ENCODE measurements around the gene HIC2.
"Not testable (repeated sequence)": the region's sequence is repeated elsewhere in the genome, so short reads cannot be mapped to it uniquely, and the experiment has no call there.

Gene HIC2

DNA sequence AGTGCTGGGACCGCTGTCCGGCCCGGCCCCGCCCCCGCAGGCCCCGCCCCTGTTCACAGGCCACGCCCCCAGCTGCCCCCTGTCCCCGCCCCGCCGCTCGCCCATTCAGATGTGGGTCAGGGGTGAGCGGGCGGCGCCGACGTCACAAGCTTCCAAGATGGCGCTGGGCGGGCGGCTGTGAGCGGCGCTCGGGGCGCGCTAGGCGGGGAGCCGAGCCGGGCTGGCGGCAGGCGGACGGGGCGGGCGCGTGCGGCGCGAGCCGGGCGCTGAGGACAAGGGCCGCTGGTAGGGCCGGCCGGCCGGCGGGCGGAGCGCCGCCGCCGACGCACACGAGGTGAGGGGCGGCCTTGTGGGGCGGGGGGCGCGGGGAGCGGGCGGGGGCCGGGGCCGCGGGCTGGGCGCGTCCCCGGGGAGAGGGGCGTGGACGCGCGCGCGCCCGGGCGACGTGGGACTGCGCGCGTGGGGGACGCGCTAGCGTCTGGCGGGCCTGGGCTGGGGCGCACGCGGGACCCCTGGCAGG is at the start of gene HIC2:
Gene HIC2 (plus strand): TSS at position 145 of the 520 bp plus-strand sequence. CDS start 25,461 bp downstream, outside the sequence.
- DNase-seq: not testable (repeated sequence)

DNA sequence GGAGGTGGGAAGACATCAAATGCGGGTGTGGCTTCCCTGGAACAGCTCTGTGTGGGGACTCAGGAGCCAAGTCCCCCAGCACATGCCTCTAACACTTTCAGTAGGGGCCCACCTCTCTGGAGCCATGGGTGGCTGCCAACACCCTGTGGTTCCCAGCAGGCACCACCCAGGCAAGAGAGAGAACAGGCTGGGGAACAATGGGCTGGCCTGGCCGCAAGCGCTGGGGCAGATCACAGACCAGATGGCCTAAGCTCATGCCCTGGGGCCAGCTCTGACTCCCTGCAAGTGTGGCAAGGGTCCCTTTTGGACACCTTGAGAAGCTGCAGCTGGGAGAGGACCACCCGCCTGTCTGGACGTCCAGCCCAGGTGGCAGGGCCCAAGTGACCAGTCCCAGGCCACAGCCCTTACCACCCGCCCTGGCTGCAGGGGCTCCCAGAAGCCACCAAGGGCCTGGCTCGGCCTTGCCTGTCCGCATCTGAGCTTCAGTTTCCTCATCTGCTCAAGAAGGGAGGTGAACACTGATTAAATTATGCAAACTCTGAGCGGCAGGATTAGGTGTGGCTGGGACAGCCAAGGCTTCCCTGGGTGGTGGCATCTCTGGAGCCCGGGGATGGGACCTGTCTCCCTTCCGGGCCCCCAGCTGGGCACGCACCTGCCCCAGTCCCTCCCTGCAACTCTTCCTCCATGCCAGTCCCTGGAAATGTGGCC is 48.4 kb upstream of the HIC2 start:
- DNase-seq: not testable (repeated sequence)

- DNase-seq: not testable (repeated sequence)
Measured at GRCh38 chr22:21375880-21376279, 41.3 kb upstream of the HIC2 start.

- DNase-seq: not testable (repeated sequence)
Measured at GRCh38 chr22:21383701-21384467, 33.3 kb upstream of the HIC2 start, which contains the start of gene RIMBP3B. Gene RIMBP3B (plus strand): TSS chr22:21383751. CDS start chr22:21383859, 108 bp downstream.

GRCh38 chr22:21384468-21385357 is 32.5 kb upstream of the HIC2 start:
- DNase-seq: not testable (repeated sequence)

- not testable (repeated sequence) for DNase-seq
Measured at GRCh38 chr22:21389480-21389879, 27.7 kb upstream of the HIC2 start.

GRCh38 chr22:21390013-21390412 is 27.2 kb upstream of the HIC2 start:
- DNase-seq: not testable (repeated sequence)

DNA sequence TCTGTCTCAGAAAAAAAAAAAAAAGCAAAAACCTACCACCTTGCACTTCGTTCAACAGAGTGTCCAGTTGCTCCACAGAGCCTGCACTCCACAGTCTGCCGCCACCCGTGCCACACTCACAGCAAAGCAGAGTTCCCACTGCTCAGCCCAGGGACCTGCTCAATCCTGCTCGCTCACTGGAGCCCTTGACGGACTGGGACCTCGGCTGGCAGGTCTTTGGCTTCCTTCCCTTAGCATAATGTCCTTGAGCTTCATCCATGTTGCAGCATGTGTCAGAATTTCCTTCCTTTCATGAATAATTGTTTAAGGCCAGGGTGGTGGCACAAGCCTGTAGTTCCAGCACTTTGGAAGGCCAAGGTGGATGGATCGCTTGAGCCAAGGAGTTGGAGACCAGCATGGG is 22.6 kb upstream of the HIC2 start:
- not testable (repeated sequence) for DNase-seq

DNA sequence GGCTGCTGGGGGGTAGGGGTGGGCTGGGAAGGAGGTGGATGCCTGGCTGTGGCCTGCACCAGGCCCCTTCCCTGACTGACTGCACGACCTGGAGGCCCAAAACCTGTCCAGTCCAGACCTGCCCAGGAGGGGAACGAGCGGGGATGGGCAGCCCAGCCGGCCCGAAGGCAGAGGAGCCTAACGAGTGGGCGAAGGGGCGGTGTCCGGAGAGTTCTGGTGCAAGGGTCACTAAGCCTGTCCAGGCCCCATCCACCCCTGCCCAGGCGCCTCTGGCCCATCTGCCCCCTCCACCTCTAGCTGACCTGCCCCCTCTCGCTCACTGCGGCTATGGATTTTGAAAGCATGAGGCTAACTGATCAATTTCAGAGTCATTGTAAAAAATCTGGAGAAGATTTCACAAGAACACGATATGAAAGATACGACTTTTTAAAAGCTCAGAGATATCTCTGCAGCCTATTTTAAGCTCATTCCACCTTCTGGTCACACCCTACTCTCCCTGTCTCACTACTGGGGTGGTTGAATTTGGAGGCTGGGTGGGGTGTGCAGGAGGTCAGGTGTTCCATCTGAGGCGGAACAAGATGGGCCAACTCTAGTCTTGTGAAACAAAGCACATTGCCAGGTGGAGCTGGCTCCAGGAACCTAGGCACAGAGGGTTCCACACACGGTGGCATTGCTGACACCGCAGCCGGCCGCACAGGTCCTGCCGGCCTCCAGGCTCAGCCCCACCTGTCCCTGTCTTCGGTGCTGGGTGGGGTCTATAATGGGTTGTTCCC is 15.8 kb upstream of the HIC2 start:
- DNase-seq: not testable (repeated sequence)

GRCh38 chr22:21402763-21403314 is 14.3 kb upstream of the HIC2 start:
- DNase-seq: not testable (repeated sequence)

DNA sequence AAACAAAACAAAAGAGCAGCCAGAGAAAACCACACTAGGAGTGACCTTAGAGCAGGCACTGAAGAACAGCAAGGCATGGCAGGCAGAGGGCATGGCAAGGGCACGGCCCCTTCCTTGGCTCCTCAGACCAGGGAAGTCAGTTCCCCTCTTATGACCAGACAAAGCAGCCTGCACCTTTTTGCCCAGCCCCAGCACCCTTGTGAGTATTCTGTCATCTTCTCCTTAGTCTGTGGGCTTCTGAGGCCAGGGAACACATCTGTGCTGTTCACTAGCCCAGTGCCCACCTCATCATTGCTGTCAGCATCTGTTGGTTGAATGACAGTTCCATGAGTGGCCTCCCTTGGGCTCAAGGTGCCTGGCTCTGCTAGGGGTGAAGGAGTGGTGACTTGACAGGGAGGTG is 10.0 kb upstream of the HIC2 start:
- DNase-seq: not testable (repeated sequence)

DNA sequence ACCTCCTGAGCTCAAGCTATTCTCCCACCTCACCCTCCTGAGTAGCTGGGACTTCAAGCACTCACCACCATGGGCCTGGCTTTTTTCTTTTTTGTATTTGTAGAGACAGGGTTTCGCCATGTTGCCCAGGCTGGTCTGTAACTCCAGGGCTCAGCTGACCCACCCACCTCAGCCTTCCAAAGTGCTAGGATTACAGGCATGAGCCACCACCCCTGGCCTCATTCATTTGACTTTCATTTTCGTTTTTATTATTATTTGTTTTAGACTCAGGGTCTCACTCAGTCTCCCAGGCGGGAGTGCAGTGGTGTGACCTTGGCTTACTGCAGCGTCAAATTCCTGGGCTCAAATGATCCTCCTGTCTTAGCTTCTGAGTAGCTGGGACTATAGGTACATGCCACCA is 9.4 kb upstream of the HIC2 start:
- not testable (repeated sequence) for DNase-seq

DNA sequence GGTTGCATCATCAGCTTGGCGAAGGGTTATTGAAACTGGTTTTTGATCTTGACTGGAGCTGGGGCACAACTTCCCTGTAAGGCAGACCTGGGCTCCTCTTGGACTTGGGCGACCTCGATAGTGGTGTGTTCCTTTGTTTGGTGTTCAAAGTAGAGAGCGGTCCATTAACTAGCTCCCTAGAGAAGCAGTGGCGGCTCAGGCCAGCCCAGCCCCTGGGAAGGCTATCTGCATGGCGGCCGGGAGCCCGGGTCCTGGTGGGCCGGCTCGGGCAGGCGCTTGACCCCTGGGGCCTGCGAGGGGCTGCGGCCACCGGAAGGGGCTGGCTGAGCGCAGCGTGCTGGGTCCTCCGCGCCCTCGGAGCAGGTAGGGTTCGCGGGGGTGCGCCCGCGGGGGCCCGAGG is 796 bp upstream of the HIC2 start:
- DNase-seq: not testable (repeated sequence)

DNA sequence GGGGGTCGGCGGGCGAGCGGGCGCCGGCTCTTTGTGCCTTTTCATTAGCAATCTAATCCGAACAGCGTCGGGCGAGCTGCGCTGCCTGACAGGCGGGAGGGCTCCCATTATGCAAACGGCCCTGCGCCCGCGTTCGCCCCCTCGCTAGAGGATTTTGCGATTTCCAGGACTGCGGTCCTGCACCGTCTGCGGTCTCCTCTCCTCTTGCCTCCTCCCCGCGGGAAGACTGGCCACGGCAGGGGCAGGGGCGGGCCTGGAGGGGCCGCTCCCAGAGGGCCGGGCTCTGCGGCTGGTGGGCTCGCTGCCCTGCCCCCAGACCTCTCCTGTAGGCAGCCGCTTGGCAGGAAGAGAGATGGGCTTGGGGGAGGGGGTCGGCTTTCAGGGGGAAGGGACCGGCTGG is 682 bp downstream of the HIC2 start:
- not testable (repeated sequence) for DNase-seq

- DNase-seq: not testable (repeated sequence)
Measured at GRCh38 chr22:21418974-21419638, 1.9 kb downstream of the HIC2 start.

GRCh38 chr22:21420180-21420763 is 3.1 kb downstream of the HIC2 start:
- not testable (repeated sequence) for DNase-seq

DNA sequence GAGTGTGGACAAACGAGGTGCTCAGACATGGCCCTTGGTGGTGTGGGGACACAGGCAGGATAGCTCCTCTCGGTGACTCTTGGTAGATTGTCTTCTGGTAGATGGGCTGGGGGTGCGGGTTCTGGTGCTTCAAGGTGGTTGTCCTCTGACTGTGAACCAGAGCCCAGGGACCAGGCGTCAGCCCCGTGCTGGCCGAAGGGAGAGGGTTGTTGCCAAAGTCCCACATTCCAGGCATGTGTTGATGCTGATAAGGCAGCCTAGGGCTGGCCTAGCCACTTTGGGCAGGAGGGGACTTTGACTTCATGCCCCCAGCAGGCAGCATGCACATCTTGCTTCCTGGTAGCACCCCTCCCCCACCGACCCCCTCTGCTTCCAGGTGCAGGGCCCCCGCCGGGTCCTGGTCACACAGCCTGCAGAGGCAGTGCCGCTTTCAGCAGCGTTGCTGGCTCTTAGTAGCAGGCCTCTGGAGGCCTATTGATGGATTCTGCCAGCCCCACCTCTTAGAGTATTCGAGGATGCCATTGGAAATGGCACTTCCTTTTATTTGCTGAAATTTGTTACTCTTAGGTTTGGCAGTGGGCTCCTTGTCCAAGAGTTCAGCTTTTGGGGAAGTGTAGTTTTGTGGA is 7.0 kb downstream of the HIC2 start:
- DNase-seq: not testable (repeated sequence)

- DNase-seq: not testable (repeated sequence)
Measured at GRCh38 chr22:21434378-21435233, 17.4 kb downstream of the HIC2 start.
